RWPE2 (cell line): ENCODE data around the gene ARSG.

Experiments
- ATAC-seq: fragments of 200-7000 bp; cut with Tn5 transposase; 3 replicates; pipeline ENCODE4 v1.9.1; 2021; ENCODE audit warnings: low read depth
- DNase-seq: peaks from one replicate; pipeline ENCODE4 v3.0.0-alpha.2; 2020; ENCODE audit warnings: low spot score
- H3K27ac ChIP-seq: fragments of 450-650 bp; 2 replicates; pipeline ENCODE4 v1.5.1; 2017; ENCODE audit warnings: mild to moderate bottlenecking; ENCODE audit not compliant: poor library complexity, severe bottlenecking
- H3K27me3 ChIP-seq: fragments of 250-450 bp; sonication (Bioruptor Pico); 2 replicates; pipeline ENCODE4 v1.5.1; 2021; ENCODE audit warnings: mild to moderate bottlenecking, moderate library complexity; ENCODE audit not compliant: insufficient read depth, poor library complexity, severe bottlenecking
- H3K36me3 ChIP-seq: fragments of 250-450 bp; sonication (Bioruptor Pico); 2 replicates; pipeline ENCODE4 v1.5.1; 2020; ENCODE audit warnings: low read depth, mild to moderate bottlenecking, moderate library complexity
- H3K4me1 ChIP-seq: fragments of 250-450 bp; sonication (Bioruptor Pico); 2 replicates; pipeline ENCODE4 v1.5.1; 2021; ENCODE audit warnings: mild to moderate bottlenecking, moderate library complexity; ENCODE audit not compliant: insufficient read depth, poor library complexity, severe bottlenecking
- H3K4me3 ChIP-seq: fragments of 250-450 bp; sonication (Bioruptor Pico); 2 replicates; pipeline ENCODE4 v1.5.1; 2021; ENCODE audit warnings: mild to moderate bottlenecking, moderate library complexity; ENCODE audit not compliant: severe bottlenecking
- H3K9me3 ChIP-seq: fragments of 250-450 bp; sonication (Bioruptor Pico); 2 replicates; pipeline ENCODE4 v1.5.1; 2021; ENCODE audit warnings: mild to moderate bottlenecking, moderate library complexity; ENCODE audit not compliant: severe bottlenecking
- TF ChIP-seq, protein P1 (sequence below): fragments of 450-650 bp; IDR thresholded peaks from one replicate; pipeline ENCODE4 v1.5.1; 2017; ENCODE audit warnings: mild to moderate bottlenecking, moderate library complexity; ENCODE audit not compliant: poor library complexity, severe bottlenecking

ARSG gene

DNA sequence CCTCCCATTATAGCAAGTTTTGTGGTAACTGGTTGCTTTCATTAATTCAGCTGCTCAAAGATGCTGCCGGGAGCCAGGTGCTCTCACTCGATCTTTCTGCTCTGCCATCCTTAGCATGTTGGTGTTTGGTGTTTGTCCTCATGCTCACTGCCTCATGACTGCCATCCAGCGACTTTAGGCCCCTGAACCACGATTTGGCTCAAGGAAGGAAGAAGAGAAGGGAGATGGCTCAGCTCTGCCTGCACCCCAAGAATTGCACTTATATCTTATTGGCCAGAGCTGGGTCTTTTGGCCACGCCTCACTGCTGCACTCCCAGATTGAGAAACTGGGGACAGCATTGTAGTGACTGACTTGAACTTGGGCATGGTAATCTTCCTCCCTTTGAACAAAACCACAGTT, 52.7 kb downstream of the ARSG start:
- no peak for ATAC-seq
- Histone ChIP-seq H3K27ac (no peak overlapping the region), H3K4me3 (no peak overlapping the region), H3K9me3 (no peaks in the 10 kb centered on the region), H3K4me1 (no peaks in the 10 kb centered on the region), H3K27me3 (no peaks in the 10 kb centered on the region), H3K36me3 (no peaks in the 10 kb centered on the region)
- DNase-seq = no peak
- TF ChIP-seq, protein P1, sequence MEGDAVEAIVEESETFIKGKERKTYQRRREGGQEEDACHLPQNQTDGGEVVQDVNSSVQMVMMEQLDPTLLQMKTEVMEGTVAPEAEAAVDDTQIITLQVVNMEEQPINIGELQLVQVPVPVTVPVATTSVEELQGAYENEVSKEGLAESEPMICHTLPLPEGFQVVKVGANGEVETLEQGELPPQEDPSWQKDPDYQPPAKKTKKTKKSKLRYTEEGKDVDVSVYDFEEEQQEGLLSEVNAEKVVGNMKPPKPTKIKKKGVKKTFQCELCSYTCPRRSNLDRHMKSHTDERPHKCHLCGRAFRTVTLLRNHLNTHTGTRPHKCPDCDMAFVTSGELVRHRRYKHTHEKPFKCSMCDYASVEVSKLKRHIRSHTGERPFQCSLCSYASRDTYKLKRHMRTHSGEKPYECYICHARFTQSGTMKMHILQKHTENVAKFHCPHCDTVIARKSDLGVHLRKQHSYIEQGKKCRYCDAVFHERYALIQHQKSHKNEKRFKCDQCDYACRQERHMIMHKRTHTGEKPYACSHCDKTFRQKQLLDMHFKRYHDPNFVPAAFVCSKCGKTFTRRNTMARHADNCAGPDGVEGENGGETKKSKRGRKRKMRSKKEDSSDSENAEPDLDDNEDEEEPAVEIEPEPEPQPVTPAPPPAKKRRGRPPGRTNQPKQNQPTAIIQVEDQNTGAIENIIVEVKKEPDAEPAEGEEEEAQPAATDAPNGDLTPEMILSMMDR = no peak

- DNase-seq (no peak), ATAC-seq (no peak)
- no peaks in the 10 kb centered on the region for H3K36me3 ChIP-seq
- H3K27ac ChIP-seq = no peak overlapping the region
- no peaks in the 10 kb centered on the region for H3K27me3 ChIP-seq
- TF ChIP-seq, protein P1 = no peak
- H3K9me3 ChIP-seq = no peaks in the 10 kb centered on the region
- H3K4me1 ChIP-seq = no peaks in the 10 kb centered on the region
- no peak overlapping the region for H3K4me3 ChIP-seq
Observed at GRCh38 chr17:68344701-68345136, 53.4 kb downstream of the ARSG start.

- Histone ChIP-seq H3K36me3 (no peaks in the 10 kb centered on the region), H3K27me3 (no peaks in the 10 kb centered on the region), H3K27ac (no peak overlapping the region), H3K4me3 (no peak overlapping the region), H3K9me3 (no peaks in the 10 kb centered on the region), H3K4me1 (no peaks in the 10 kb centered on the region)
- ATAC-seq = no peak
- TF ChIP-seq, protein P1 = no peak
- DNase-seq = no peak
Observed at GRCh38 chr17:68346448-68346847, 55.2 kb downstream of the ARSG start.

- Histone ChIP-seq H3K27ac (no peak overlapping the region), H3K4me3 (no peak overlapping the region), H3K27me3 (no peaks in the 10 kb centered on the region), H3K36me3 (no peaks in the 10 kb centered on the region), H3K9me3 (no peaks in the 10 kb centered on the region), H3K4me1 (no peaks in the 10 kb centered on the region)
- TF ChIP-seq, protein P1 = no peak
- DNase-seq (no peak), ATAC-seq (no peak)
Observed at GRCh38 chr17:68347380-68347779, 56.1 kb downstream of the ARSG start.

DNA sequence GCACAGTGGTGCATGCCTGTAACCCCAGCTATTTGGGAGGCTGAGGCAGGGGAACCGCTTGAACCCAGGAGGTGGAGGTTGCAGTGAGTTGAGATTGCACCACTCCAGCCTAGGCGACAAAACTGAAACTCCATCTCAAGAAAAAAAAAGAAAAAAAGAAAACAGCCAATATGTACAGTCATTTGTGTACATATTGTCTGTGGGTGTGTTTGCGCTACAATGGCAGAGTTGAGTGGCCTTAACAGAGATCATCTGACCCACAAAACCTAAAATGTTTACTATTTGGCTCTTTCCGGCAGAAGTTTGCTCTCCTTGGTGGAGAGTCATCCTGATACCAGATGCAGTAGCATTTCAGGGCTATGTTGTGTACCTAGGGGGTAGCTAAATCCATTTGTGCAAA, 57.9 kb downstream of the ARSG start:
- Histone ChIP-seq H3K9me3 (no peaks in the 10 kb centered on the region), H3K27ac (no peak overlapping the region), H3K4me1 (no peaks in the 10 kb centered on the region), H3K27me3 (no peaks in the 10 kb centered on the region), H3K4me3 (no peak overlapping the region), H3K36me3 (no peaks in the 10 kb centered on the region)
- TF ChIP-seq, protein P1 = no peak
- DNase-seq (no peak), ATAC-seq (no peak)
